ENCODE results near the gene KRT23. TPM values are rescaled to one million over a fixed set of nuclear protein-coding genes. Genes with fewer than 3 reads are reported as not detected.

The KRT23 gene
- total RNA-seq, 5 donors from 2014 or later (not counting 1 experiment from before 2014, with no cell fraction given), result not detected

DNA sequence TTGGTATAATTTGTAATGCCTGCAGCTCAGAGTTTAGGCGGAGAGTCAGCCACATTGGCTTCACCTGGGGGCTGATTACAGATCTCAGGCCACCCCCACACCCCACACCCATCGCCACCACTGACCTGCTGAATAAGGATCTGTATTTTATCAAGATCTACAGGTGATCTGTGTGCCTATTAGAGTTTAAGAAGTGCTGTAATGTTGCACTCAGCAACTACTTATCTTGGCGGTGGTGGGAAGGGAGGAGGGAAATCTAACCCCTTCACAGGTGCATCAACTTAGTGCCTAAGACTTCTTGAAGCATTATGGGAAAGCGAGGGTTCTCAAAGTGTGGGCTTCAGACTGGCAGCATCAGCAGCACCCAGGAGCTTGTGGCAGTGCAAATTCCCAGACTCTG, 34.9 kb downstream of the KRT23 start:
- Histone ChIP-seq H3K27me3 (replicated peaks in 1 of 2; ENCODE audit: control insufficient read depth in 2 of 2, extremely low read depth in 1 of 2, insufficient read depth in 2 of 2, low read length in 1 of 2) (peaks cover 8 to 16% of the 10 kb centered on the region in 2 experiments), H3K36me3 (ENCODE audit: control insufficient read depth in 2 of 2, extremely low read depth in 1 of 2, insufficient read depth in 1 of 2, low read length in 1 of 2) (no peaks in the 10 kb centered on the region), H3K27ac (ENCODE audit: low read length) (no peak overlapping the region), H3K4me3 (ENCODE audit: control insufficient read depth in 1 of 2, extremely low read depth in 1 of 2, low read length in 1 of 2) (no peak overlapping the region), H3K9me3 (no peaks in the 10 kb centered on the region), H3K4me1 (ENCODE audit: control insufficient read depth in 1 of 2, extremely low read depth in 1 of 2, insufficient read depth in 2 of 2, low read length in 2 of 2) (no peaks in the 10 kb centered on the region)
- ChIA-PET CTCF (interaction anchor here in 1 of 2 donors (0.7 to 1.0 kb wide), 2 partner anchors 421 to 746 kb away, joined by 3 read pairs; no protein-coding TSS in a partner anchor), POLR2A (no interaction called here)
- Mint-ChIP-seq H3K27me3 (peaks cover 40 to 50% of the 10 kb centered on the region in 2 donors), H3K4me3 (no peak overlapping the region), H3K27ac (no peak overlapping the region), H3K36me3 (no peaks in the 10 kb centered on the region), H3K4me1 (no peaks in the 10 kb centered on the region), H3K9me3 (no peaks in the 10 kb centered on the region)
- ATAC-seq (replicated peaks in 1 of 4), result no peak
- WGBS (ENCODE audit: insufficient coverage), result 100% methylated on average over 1 of the region's 4 CpGs
- no peak for DNase-seq

GRCh38 chr17:40901981-40902474, 35.4 kb downstream of the KRT23 start:
- H3K4me3 Mint-ChIP-seq, result no peak overlapping the region
- H3K27ac Mint-ChIP-seq, result no peak overlapping the region
- POLR2A ChIA-PET, result interaction anchor here in 1 of 2 donors (0.7 kb wide), 1 partner anchor 937 kb away, joined by 4 read pairs; no protein-coding TSS in a partner anchor

GRCh38 chr17:40900809-40901356, 36.6 kb downstream of the KRT23 start:
- H3K4me3 Mint-ChIP-seq, result no peak overlapping the region
- no peak overlapping the region for H3K4me3 ChIP-seq (ENCODE audit: control insufficient read depth in 1 of 2, extremely low read depth in 1 of 2, low read length in 1 of 2)
- DNase-seq, result no peak
- POLR2A ChIA-PET, result no interaction called here
- peaks cover 2 to 13% of the 10 kb centered on the region in 2 experiments for H3K27me3 ChIP-seq (replicated peaks in 1 of 2; ENCODE audit: control insufficient read depth in 2 of 2, extremely low read depth in 1 of 2, insufficient read depth in 2 of 2, low read length in 1 of 2)
- H3K9me3 ChIP-seq, result no peaks in the 10 kb centered on the region
- no peak overlapping the region for H3K27ac ChIP-seq (ENCODE audit: low read length)
- no peak overlapping the region for H3K27ac Mint-ChIP-seq
- H3K9me3 Mint-ChIP-seq, result no peaks in the 10 kb centered on the region
- no CpG with 5 or more reads among the region's 5 CpGs for WGBS (ENCODE audit: insufficient coverage)
- H3K4me1 Mint-ChIP-seq, result no peaks in the 10 kb centered on the region
- H3K4me1 ChIP-seq (ENCODE audit: control insufficient read depth in 1 of 2, extremely low read depth in 1 of 2, insufficient read depth in 2 of 2, low read length in 2 of 2), result no peaks in the 10 kb centered on the region
- H3K36me3 ChIP-seq (ENCODE audit: control insufficient read depth in 2 of 2, extremely low read depth in 1 of 2, insufficient read depth in 1 of 2, low read length in 1 of 2), result no peaks in the 10 kb centered on the region
- peaks cover 32 to 39% of the 10 kb centered on the region in 2 donors for H3K27me3 Mint-ChIP-seq
- no peak for ATAC-seq (replicated peaks in 1 of 4)
- no peaks in the 10 kb centered on the region for H3K36me3 Mint-ChIP-seq
- CTCF ChIA-PET, result interaction anchor here in 1 of 2 donors (0.5 kb wide), 1 partner anchor 762 kb away, joined by 3 read pairs; no protein-coding TSS in a partner anchor

More at GRCh38 chr17:40901981-40902474, 35.4 kb downstream of the KRT23 start:
- Histone ChIP-seq H3K4me3 (ENCODE audit: control insufficient read depth in 1 of 2, extremely low read depth in 1 of 2, low read length in 1 of 2) (no peak overlapping the region), H3K4me1 (ENCODE audit: control insufficient read depth in 1 of 2, extremely low read depth in 1 of 2, insufficient read depth in 2 of 2, low read length in 2 of 2) (no peaks in the 10 kb centered on the region), H3K27ac (ENCODE audit: low read length) (no peak overlapping the region), H3K36me3 (ENCODE audit: control insufficient read depth in 2 of 2, extremely low read depth in 1 of 2, insufficient read depth in 1 of 2, low read length in 1 of 2) (no peaks in the 10 kb centered on the region), H3K27me3 (replicated peaks in 1 of 2; ENCODE audit: control insufficient read depth in 2 of 2, extremely low read depth in 1 of 2, insufficient read depth in 2 of 2, low read length in 1 of 2) (peaks cover 8 to 14% of the 10 kb centered on the region in 2 experiments), H3K9me3 (no peaks in the 10 kb centered on the region)
- H3K9me3 Mint-ChIP-seq, result no peaks in the 10 kb centered on the region
- ATAC-seq (replicated peaks in 1 of 4), result no peak
- WGBS (ENCODE audit: insufficient coverage), result no CpG with 5 or more reads among the region's 1 CpG
- H3K27me3 Mint-ChIP-seq, result peaks cover 36 to 47% of the 10 kb centered on the region in 2 donors
- no peaks in the 10 kb centered on the region for H3K4me1 Mint-ChIP-seq
- CTCF ChIA-PET, result interaction anchor here in 1 of 2 donors (0.7 to 1.0 kb wide), 2 partner anchors 422 to 747 kb away, joined by 3 read pairs; no protein-coding TSS in a partner anchor
- no peak for DNase-seq
- no peaks in the 10 kb centered on the region for H3K36me3 Mint-ChIP-seq

DNA sequence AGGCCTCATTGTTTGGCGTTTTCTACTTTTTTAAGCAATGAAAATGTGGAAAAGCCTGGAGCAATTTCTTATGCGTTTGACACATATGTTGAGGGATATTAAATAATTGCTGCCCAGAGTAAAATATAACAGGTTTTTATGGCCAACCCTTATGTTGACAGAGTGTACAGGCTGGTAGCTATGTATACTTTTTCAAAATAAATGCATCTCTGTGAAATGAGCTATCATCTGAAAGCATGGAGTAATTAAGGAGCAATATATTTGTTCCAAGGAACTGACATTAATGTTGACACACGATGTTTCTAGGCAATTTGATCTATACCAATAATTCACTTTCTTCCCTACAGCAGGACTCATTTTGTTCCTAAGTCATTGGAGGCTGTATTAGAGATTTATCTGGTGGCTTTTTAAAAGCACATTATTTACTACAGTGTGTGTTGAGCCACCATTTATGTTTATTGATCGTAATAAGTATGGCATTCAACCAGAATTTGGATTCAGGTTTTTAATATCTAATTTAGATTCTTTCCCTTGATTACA, 40.5 kb downstream of the KRT23 start:
- Mint-ChIP-seq H3K27me3 (peaks cover 31 to 35% of the 10 kb centered on the region in 2 donors), H3K9me3 (no peaks in the 10 kb centered on the region), H3K27ac (no peak overlapping the region), H3K4me1 (no peaks in the 10 kb centered on the region), H3K4me3 (no peak overlapping the region), H3K36me3 (no peaks in the 10 kb centered on the region)
- Histone ChIP-seq H3K27me3 (replicated peaks in 1 of 2; ENCODE audit: control insufficient read depth in 2 of 2, extremely low read depth in 1 of 2, insufficient read depth in 2 of 2, low read length in 1 of 2) (peaks cover 2 to 8% of the 10 kb centered on the region in 2 experiments), H3K4me1 (ENCODE audit: control insufficient read depth in 1 of 2, extremely low read depth in 1 of 2, insufficient read depth in 2 of 2, low read length in 2 of 2) (no peaks in the 10 kb centered on the region), H3K4me3 (ENCODE audit: control insufficient read depth in 1 of 2, extremely low read depth in 1 of 2, low read length in 1 of 2) (no peak overlapping the region), H3K36me3 (ENCODE audit: control insufficient read depth in 2 of 2, extremely low read depth in 1 of 2, insufficient read depth in 1 of 2, low read length in 1 of 2) (no peaks in the 10 kb centered on the region), H3K9me3 (no peaks in the 10 kb centered on the region), H3K27ac (ENCODE audit: low read length) (no peak overlapping the region)
- WGBS (ENCODE audit: insufficient coverage), result 60% methylated on average over 1 of the region's 4 CpGs
- ChIA-PET CTCF (no interaction called here), POLR2A (no interaction called here)
- ATAC-seq (replicated peaks in 1 of 4) (no peak), DNase-seq (no peak)

- no peaks in the 10 kb centered on the region for H3K36me3 ChIP-seq (ENCODE audit: control insufficient read depth in 2 of 2, extremely low read depth in 1 of 2, insufficient read depth in 1 of 2, low read length in 1 of 2)
- no peaks in the 10 kb centered on the region for H3K4me1 ChIP-seq (ENCODE audit: control insufficient read depth in 1 of 2, extremely low read depth in 1 of 2, insufficient read depth in 2 of 2, low read length in 2 of 2)
- 76% methylated on average over 7 of the region's 9 CpGs for WGBS (ENCODE audit: insufficient coverage)
- H3K9me3 Mint-ChIP-seq, result no peaks in the 10 kb centered on the region
- H3K4me3 ChIP-seq (ENCODE audit: control insufficient read depth in 1 of 2, extremely low read depth in 1 of 2, low read length in 1 of 2), result no peak overlapping the region
- no peaks in the 10 kb centered on the region for H3K4me1 Mint-ChIP-seq
- ChIA-PET POLR2A (no interaction called here), CTCF (no interaction called here)
- peaks cover 2 to 8% of the 10 kb centered on the region in 2 experiments for H3K27me3 ChIP-seq (replicated peaks in 1 of 2; ENCODE audit: control insufficient read depth in 2 of 2, extremely low read depth in 1 of 2, insufficient read depth in 2 of 2, low read length in 1 of 2)
- no peak overlapping the region for H3K27ac Mint-ChIP-seq
- DNase-seq, result no peak
- no peak overlapping the region for H3K27ac ChIP-seq (ENCODE audit: low read length)
- H3K9me3 ChIP-seq, result no peaks in the 10 kb centered on the region
- peaks cover 21 to 35% of the 10 kb centered on the region in 2 donors for H3K27me3 Mint-ChIP-seq
- H3K4me3 Mint-ChIP-seq, result no peak overlapping the region
- ATAC-seq (replicated peaks in 1 of 4), result no peak
- H3K36me3 Mint-ChIP-seq, result no peaks in the 10 kb centered on the region
Measured at GRCh38 chr17:40895106-40895730, 42.2 kb downstream of the KRT23 start.

- Mint-ChIP-seq H3K27ac (peak overlapping the region in 1 of 2 donors; percentile 1), H3K36me3 (no peaks in the 10 kb centered on the region), H3K4me3 (no peak overlapping the region), H3K9me3 (no peaks in the 10 kb centered on the region), H3K27me3 (peaks cover 34 to 44% of the 10 kb centered on the region in 2 donors), H3K4me1 (no peaks in the 10 kb centered on the region)
- Histone ChIP-seq H3K4me1 (ENCODE audit: control insufficient read depth in 1 of 2, extremely low read depth in 1 of 2, insufficient read depth in 2 of 2, low read length in 2 of 2) (no peaks in the 10 kb centered on the region), H3K9me3 (no peaks in the 10 kb centered on the region), H3K27ac (ENCODE audit: low read length) (no peak overlapping the region), H3K27me3 (replicated peaks in 1 of 2; ENCODE audit: control insufficient read depth in 2 of 2, extremely low read depth in 1 of 2, insufficient read depth in 2 of 2, low read length in 1 of 2) (peaks cover 2 to 11% of the 10 kb centered on the region in 2 experiments), H3K4me3 (ENCODE audit: control insufficient read depth in 1 of 2, extremely low read depth in 1 of 2, low read length in 1 of 2) (no peak overlapping the region), H3K36me3 (ENCODE audit: control insufficient read depth in 2 of 2, extremely low read depth in 1 of 2, insufficient read depth in 1 of 2, low read length in 1 of 2) (no peaks in the 10 kb centered on the region)
- ChIA-PET CTCF (no interaction called here), POLR2A (no interaction called here)
- WGBS (ENCODE audit: insufficient coverage), result no CpG with 5 or more reads among the region's 2 CpGs
- no peak for ATAC-seq (replicated peaks in 1 of 4)
- DNase-seq, result no peak
Measured at GRCh38 chr17:40888196-40888720, 49.2 kb downstream of the KRT23 start.
